Stimulated activated CD8-positive, alpha-beta memory T cell treated with anti-CD3 and anti-CD28 coated beads, Interleukin-7, amount 100 ng/mL, for 1 hour (primary cell): Measurements from ENCODE around the gene ANKRD30A.
"Not testable (repeated sequence)": the region's sequence is repeated elsewhere in the genome, so short reads cannot be mapped to it uniquely, and the experiment has no call there.

ENCODE experiments used
- DNase-seq, 2 donors: peaks; one replicate each; pipeline ENCODE4 v3.0.0-alpha.2; 2020; ENCODE audit warnings: low read depth in 2 of 2

The ANKRD30A gene

GRCh38 chr10:37268266-37268665, 142.9 kb downstream of the ANKRD30A start:
- no peak for DNase-seq

GRCh38 chr10:37269554-37270256, 144.3 kb downstream of the ANKRD30A start:
- no peak for DNase-seq

- DNase-seq: no peak
Observed at GRCh38 chr10:37275216-37275777, 149.9 kb downstream of the ANKRD30A start.

- DNase-seq: no peak
Observed at GRCh38 chr10:37285063-37285462, 159.7 kb downstream of the ANKRD30A start.

- no peak for DNase-seq
Observed at GRCh38 chr10:37289833-37290464, 164.6 kb downstream of the ANKRD30A start.

- DNase-seq: no peak
Observed at GRCh38 chr10:37301271-37301670, 175.9 kb downstream of the ANKRD30A start.

GRCh38 chr10:37304036-37304435, 178.6 kb downstream of the ANKRD30A start:
- DNase-seq: no peak

- DNase-seq: no peak
Observed at GRCh38 chr10:37314350-37314749, 189.0 kb downstream of the ANKRD30A start.

- no peak for DNase-seq
Observed at GRCh38 chr10:37314862-37315261, 189.5 kb downstream of the ANKRD30A start.

- no peak for DNase-seq
Observed at GRCh38 chr10:37344413-37344812, 219.0 kb downstream of the ANKRD30A start.

- no peak for DNase-seq
Observed at GRCh38 chr10:37379991-37380390, 254.6 kb downstream of the ANKRD30A start.

GRCh38 chr10:37381271-37381670, 255.9 kb downstream of the ANKRD30A start:
- no peak for DNase-seq

- no peak for DNase-seq
Observed at GRCh38 chr10:37384923-37385322, 259.5 kb downstream of the ANKRD30A start.

GRCh38 chr10:37390926-37391325, 265.5 kb downstream of the ANKRD30A start:
- no peak for DNase-seq

GRCh38 chr10:37400774-37401173, 275.4 kb downstream of the ANKRD30A start:
- DNase-seq: not testable (repeated sequence)

- DNase-seq: no peak
Observed at GRCh38 chr10:37401225-37401624, 275.8 kb downstream of the ANKRD30A start.

GRCh38 chr10:37403776-37404175, 278.4 kb downstream of the ANKRD30A start:
- DNase-seq: no peak
